Tongue (tissue), 2 donors: ENCODE results near the gene ANKRD34A. TPM values are rescaled to one million over a fixed set of nuclear protein-coding genes. Genes with fewer than 3 reads are reported as not detected.
"Not testable (repeated sequence)": the region's sequence is repeated elsewhere in the genome, so short reads cannot be mapped to it uniquely, and the experiment has no call there.

Experiments
- DNase-seq: peaks from one replicate; pipeline ENCODE4 v3.0.0-alpha.2; 2015
- total RNA-seq: library from RNA; depleted of rRNA; stranded (reverse); fragments of >200 nt; gene quantifications from one replicate; pipeline ENCODE4 v1.2.3, GENCODE V29; 2014

The ANKRD34A gene
- total RNA-seq, 1 donor from 2014 or later: 0.51 TPM

GRCh38 chr1:145942871-145943270, 21.5 kb downstream of the ANKRD34A start:
- no peak for DNase-seq

- DNase-seq: no peak
These were observed 22.0 kb downstream of the ANKRD34A start for GRCh38 chr1:145942405-145942804.

DNA sequence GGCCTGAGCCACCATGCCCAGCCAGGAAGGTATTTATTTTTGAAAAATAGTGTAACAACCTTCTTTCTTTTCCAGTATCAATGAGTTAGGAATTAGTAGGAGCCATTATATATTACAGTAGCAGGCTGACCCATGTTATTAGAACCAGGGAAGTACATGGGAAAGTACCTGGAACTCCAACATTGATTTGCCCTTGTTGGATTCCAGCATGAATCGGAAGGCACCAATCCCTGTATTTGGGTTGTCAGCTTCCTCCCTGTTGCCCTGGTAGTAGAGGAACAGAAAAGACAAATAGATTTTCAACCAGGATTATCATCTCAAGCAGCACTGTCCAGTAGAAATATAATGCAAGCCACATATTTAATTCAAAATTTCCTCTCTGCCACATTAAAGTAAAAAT, 26.9 kb downstream of the ANKRD34A start:
- DNase-seq: no peak

GRCh38 chr1:145936247-145936646, 28.1 kb downstream of the ANKRD34A start:
- no peak for DNase-seq

GRCh38 chr1:145935708-145936107, 28.7 kb downstream of the ANKRD34A start:
- DNase-seq: no peak

DNA sequence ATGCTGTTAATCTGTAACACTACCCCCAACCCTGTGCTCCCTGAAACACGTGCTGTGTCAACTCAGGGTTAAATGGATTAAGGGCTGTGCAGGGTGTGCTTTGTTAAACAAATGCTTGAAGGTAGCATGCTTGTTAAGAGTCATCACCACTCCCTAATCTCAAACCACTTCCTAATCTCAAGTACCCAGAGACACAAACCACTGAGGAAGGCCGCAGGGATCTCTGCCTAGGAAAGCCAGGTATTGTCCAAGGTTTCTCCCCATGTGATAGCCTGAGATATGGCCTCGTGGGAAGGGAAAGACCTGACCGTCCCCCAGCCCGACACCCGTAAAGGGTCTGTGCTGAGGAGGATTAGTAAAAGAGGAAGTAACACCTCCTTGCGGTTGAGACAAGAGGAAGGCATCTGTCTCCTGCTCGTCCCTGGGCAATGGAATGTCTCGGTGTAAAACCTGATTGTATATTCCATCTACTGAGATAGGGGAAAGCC, 31.8 kb downstream of the ANKRD34A start:
- DNase-seq: not testable (repeated sequence)

DNA sequence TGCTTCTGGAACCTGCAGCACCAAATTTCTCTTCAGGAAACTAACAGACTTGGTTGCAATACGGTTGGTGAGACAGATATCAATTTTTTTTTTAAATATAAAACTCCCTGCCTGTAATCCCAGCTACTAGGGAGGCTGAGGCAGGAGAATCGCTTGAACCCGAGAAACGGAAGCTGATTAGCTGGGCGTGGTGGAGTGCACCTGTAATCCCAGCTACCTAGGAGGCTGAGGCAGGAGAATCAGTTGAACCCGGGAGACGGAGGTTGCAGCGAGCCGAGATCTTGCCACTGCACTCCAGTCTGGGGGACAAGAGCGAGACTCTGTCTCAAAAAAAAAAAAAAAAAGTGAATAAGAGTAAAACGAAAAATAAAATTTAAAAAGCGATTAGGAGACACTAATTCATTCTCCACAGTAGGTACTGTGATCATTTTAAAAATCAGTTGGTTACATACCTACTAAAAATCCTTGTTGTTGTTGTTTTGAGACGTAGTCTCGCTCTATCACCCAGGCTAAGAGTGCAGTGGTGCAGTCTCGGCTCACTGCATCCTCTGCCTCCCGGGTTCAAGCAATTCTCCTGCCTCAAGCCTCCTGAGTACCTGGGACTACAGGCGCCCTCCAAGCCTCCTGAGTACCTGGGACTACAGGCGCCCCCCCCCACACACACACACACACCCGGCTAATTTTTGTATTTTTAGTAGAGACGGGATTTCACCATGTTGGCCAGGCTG, 36.3 kb downstream of the ANKRD34A start:
- DNase-seq: no peak

DNA sequence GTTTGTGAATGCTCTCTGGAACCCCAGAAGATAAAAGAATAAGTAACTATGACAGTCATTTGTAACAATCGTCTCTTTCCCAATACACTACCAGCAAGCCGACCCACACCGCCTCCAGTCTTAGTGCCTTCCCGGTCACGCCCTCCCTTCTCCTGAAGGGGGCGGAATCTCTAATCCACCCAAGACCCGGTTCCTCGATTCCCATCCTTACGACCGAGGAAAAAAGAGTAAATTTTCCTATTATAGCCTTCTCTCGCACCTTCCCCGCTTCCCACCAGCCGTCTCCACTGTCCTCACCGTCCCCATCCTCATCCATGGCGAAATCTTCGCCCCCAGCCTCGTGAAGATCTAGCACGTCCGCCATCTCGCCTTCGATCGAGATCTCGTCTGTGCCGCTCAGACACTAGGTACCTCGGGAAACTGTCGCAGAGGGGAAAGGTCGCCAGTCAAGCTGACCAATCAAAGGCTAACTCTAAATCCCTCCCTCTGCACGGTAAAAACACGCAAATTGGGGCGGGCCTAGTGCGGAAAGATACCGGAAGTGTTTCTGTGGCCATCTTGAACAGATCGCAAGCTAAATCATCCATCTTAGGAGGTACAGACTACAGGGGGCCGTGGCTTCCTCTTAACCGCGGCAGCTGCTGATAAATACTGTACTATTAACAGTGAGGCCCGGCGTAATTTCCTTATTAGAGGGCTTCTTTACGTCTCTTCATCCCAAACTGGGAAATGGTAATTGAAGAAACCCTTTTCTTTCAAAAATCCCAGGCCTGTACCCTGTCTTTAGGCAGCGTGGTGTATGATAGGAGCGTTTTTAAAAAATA, 37.1 kb downstream of the ANKRD34A start, which contains the start of gene RBM8A:
TSS of gene RBM8A (minus strand) at position 422 of the 824 bp plus-strand sequence. CDS start at position 364, 58 bp downstream.
- peak; percentile 99 for DNase-seq

GRCh38 chr1:145926686-145927062, 37.7 kb downstream of the ANKRD34A start:
- DNase-seq: no peak

DNA sequence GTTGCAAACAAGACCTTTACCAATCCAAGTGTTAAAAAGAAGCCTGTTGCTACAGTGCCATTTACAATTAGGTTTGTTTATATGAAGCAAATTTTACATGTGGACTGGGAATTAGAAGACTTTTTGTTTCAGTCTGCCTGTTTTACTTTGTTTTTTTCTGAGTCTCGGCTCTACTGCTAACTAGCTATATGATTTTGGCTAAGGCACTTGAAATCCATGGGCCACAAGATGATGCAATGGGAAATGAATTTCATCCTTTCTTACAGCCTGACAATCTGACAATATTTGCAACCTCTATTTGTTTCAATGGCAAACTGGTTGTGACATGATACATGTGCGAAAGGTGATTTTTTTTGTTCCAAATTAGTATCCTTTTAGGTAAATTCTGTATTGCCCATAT, 42.1 kb downstream of the ANKRD34A start:
- DNase-seq: no peak

DNA sequence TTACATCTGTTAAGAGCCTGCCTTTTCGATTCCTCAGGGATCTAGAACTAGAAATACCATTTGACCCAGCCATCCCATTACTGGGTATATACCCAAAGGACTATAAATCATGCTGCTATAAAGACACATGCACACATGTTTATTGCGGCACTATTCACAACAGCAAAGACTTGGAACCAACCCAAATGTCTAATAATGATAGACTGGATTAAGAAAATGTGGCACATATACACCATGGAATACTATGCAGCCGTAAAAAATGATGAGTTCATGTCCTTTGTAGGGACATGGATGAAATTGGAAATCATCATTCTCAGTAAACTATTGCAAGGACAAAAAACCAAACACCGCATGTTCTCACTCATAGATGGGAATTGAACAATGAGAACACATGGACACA, 44.1 kb downstream of the ANKRD34A start:
- DNase-seq: not testable (repeated sequence)

DNA sequence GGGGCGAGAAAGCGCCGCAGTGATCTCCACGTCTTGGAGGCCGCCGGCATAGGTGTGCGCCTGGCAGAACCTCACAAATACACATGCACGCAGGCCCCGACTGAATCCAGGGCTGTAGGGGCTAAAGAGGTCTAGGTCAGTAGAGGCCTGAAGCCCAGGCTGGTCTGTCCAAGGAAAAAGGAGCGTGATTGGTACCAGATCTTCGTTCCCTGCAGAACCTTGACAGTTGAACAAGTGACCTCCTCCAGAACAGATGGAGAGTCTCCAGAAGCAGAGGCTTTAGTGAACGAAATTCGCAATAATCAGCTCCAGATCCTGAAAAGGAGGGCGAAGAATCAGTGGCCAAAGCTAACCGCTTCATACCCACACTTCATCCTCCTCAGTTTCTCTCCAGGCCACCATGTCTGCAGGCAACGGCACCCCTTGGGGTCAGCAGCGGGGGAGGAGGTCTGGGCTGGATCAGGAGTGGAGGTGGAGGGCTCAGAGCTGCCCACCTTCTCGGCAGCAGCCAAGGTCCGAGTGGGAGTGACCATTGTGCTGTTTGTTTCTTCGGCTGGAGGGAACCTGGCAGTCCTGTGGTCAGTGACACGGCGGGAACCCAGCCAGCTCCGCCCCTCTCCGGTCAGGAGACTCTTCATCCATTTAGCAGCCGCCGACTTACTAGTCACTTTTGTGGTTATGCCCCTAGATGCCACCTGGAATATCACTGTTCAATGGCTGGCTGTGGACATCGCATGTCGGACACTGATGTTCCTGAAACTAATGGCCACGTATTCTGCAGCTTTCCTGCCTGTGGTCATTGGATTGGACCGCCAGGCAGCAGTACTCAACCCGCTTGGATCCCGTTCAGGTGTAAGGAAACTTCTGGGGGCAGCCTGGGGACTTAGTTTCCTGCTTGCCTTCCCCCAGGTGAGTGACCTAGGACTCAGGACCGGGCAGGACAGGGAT, 45.1 kb downstream of the ANKRD34A start:
- peak; percentile 40 for DNase-seq

DNA sequence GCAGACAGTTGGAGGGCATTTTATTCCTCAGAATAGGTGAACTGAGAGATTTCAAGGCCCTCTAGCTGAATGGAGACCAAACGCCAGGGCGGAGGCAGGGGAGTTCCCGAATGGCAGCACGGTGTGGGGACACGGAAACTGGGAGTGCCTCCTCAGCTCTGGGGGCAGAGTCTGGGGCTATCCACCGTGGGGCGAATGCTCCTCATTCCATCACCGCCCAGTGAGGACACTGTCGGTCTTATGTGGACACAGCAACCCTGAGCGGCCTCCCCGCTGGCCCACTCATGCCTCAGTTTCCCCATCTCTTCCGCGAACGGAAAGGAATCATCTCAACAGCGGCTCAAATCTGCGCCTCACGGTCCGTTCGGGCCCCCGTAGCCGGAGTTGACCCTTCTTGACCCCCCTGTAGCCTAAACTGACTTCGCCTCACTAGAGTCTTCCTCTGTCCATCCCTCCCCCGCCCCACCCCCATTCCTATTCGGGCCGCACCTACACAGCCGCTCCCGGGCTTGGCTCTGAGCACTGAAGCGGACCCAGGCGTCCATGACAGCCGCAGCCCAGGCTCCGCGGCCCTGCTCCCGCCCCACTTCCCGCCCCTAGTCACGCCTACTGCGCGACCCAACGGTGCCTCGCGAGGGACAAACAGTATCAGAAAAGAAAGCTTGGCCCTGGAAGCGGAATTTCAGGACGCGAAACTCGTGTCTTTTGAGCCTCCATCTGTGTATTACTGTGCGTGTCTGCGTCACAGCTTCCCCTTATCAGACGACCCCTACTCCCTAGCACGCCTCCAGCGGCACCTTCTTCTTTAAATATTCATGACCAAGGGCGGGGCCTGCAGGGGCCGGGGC, 46.0 kb downstream of the ANKRD34A start, which contains the start of gene PEX11B:
TSS of gene PEX11B (minus strand) at position 574 of the 848 bp plus-strand sequence. CDS start at position 545, 29 bp downstream.
- peak; percentile 94 for DNase-seq

DNA sequence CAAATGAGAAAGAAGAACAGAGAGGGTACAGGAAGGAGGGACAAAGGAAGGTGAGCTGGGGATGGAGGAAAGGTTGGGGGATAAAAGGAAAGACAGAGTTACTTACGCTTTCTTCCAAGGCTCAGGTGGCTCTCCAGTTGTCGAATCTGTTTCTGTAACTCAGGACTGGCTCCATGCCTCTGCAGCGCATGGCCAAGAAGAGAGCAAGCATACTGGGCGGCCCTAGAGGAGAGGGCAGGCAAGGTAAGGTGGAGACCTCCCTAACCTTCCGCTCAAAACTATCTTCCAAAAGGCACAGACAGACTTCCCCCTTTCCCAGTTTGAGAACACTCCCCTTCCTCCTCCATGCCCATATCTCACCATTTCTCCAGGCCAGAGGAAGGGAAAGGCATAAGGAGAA, 46.8 kb downstream of the ANKRD34A start:
- no peak for DNase-seq

GRCh38 chr1:145916745-145917144, 47.6 kb downstream of the ANKRD34A start:
- DNase-seq: no peak

DNA sequence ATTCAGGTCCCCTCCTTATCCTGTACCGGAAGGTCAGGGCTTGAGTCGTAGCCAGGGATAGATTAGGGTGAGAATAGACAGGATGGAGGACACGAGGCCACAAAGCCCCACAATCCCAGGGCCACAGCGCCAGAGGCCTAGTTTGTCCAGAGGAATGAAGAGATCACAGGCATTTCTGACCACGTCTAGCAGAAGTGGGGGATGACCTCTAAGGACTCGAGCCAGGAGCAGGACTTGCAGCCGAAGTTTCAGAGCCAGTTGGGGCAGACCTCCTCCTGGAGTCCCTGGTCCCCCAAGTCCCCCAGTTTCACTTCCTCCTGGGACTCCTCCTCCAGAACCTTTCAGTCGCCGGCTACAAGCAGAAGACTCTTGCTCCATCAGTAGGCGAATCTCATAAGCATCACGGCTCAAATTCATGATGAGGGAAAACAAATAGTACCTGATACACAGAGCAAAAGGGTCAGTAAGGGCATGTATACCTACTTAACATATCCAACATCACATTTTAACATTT, 52.2 kb downstream of the ANKRD34A start:
- no peak for DNase-seq
